HEK293T (cell line): ENCODE results near the gene FOXC1.
A peak's percentile ranks its signal among the peaks of the same experiment; 100 is the strongest.

Source experiments
- ARNT ChIP-seq: fragments of 450-650 bp; IDR thresholded peaks from 2 replicates; pipeline ENCODE4 v1.6.1; 2017; ENCODE audit warnings: mild to moderate bottlenecking
- FOXA1 ChIP-seq: fragments of 450-650 bp; IDR thresholded peaks from 2 replicates; pipeline ENCODE4 v1.6.1; 2016; ENCODE audit warnings: mild to moderate bottlenecking
- FOXK2 ChIP-seq: fragments of 450-650 bp; IDR thresholded peaks from 2 replicates; pipeline ENCODE4 v1.6.1; 2016; ENCODE audit warnings: mild to moderate bottlenecking
- FOXM1 ChIP-seq: fragments of 450-650 bp; IDR thresholded peaks from 2 replicates; pipeline ENCODE4 v1.6.1; 2017; ENCODE audit warnings: mild to moderate bottlenecking, borderline replicate concordance
- HDGF ChIP-seq: fragments of 450-650 bp; IDR thresholded peaks from 2 replicates; pipeline ENCODE4 v1.6.1; 2017; ENCODE audit warnings: antibody characterized with exemption, borderline replicate concordance
- TARDBP ChIP-seq: fragments of 450-650 bp; IDR thresholded peaks from 2 replicates; pipeline ENCODE4 v1.6.1; 2016
- ZNF384 ChIP-seq: fragments of 450-650 bp; IDR thresholded peaks from 2 replicates; pipeline ENCODE4 v1.6.1; 2016

GRCh38 chr6:1604158-1605003, 5.3 kb upstream of the FOXC1 start:
- TF ChIP-seq FOXK2 (no peak), HDGF (peak; percentile 37; the same call in 1 of the 2 replicates), FOXA1 (no peak), ZNF384 (no peak), ARNT (no peak), TARDBP (no peak), FOXM1 (no peak; the same call in 1 of the 2 replicates)
